Heart left ventricle (tissue), 16 donors: ENCODE results near the gene RBM10. TPM values are rescaled to one million over a fixed set of nuclear protein-coding genes. Genes with fewer than 3 reads are reported as not detected.

Experiments
- ATAC-seq, 4 donors: fragments of 200-7000 bp; cut with Tn5 transposase; one replicate each; pipeline ENCODE4 v1.9.1; 2020 to 2022; ENCODE audit warnings: moderate library complexity in 4 of 4, mild to moderate bottlenecking in 3 of 4, moderate number of reproducible peaks in 1 of 4
- DNase-seq, 5 donors: peaks; one replicate each; pipeline ENCODE4 v3.0.0-alpha.2; 2020
- H3K27ac ChIP-seq, 12 donors: fragments of 200-600 bp; sonication (generic) in 4 of 12; one replicate each; pipeline versions ENCODE4 v1.5.0 to v1.8.0; 2016 to 2022; ENCODE audit warnings: mild to moderate bottlenecking in 2 of 12
- H3K27me3 ChIP-seq, 9 donors: fragments of 200-600 bp; sonication (generic) in 2 of 9; one replicate each; pipeline versions ENCODE4 v1.5.1 to v1.8.0; 2016 to 2022; ENCODE audit warnings: mild to moderate bottlenecking in 3 of 9
- H3K36me3 ChIP-seq, 9 donors: fragments of 200-600 bp; sonication (generic) in 2 of 9; one replicate each; pipeline versions ENCODE4 v1.5.0 to v1.8.0; 2018 to 2022; ENCODE audit warnings: mild to moderate bottlenecking in 2 of 9
- H3K4me1 ChIP-seq, 12 donors: fragments of 200-600 bp; sonication (generic) in 4 of 12; one replicate each; pipeline versions ENCODE4 v1.5.0 to v1.8.0; 2016 to 2022; ENCODE audit warnings: mild to moderate bottlenecking in 3 of 12
- H3K4me3 ChIP-seq, 12 donors: fragments of 200-600 bp; sonication (generic) in 4 of 12; one replicate each; pipeline versions ENCODE4 v1.5.0 to v1.8.0; 2017 to 2022; ENCODE audit warnings: mild to moderate bottlenecking in 9 of 12, moderate library complexity in 4 of 12
- H3K9me3 ChIP-seq, 12 donors: fragments of 200-600 bp; sonication (generic) in 4 of 12; one replicate each; pipeline versions ENCODE4 v1.5.0 to v1.8.0; 2016 to 2022; ENCODE audit warnings: mild to moderate bottlenecking in 1 of 12
- CTCF ChIP-seq, 12 donors: fragments of 200-600 bp; sonication (generic) in 4 of 12; IDR thresholded peaks; one replicate each; pipeline versions ENCODE4 v1.5.0 to v1.8.0; 2018 to 2022; ENCODE audit warnings: antibody characterized with exemption in 12 of 12, mild to moderate bottlenecking in 5 of 12
- POLR2A ChIP-seq, 2 donors: fragments of 450-650 bp; IDR thresholded peaks; one replicate each; pipeline ENCODE4 v1.6.1; 2017; ENCODE audit warnings: antibody characterized with exemption in 2 of 2, mild to moderate bottlenecking in 2 of 2, moderate library complexity in 2 of 2
- WGBS, 4 donors: extraction: QIAGEN DNeasy Blood & Tissue Kit in 2 of 4; methylation state at CpG; one replicate each; pipeline versions ENCODE4 v1.1.5 to v1.1.7; 2013 to 2018; 5-methylcytosine and 5-hydroxymethylcytosine counted together
- intact Hi-C, 10 donors: fragments of 100-400 bp; cut with DNase I; formaldehyde crosslinking; loops; one replicate each; pipeline versions ENCODE4 v1.11.1 to v1.14.2; 2022
- polyA plus RNA-seq, 2 donors: library from polyadenylated mRNA; stranded (reverse); fragments of 200-250 nt; gene quantifications; one replicate each; pipeline ENCODE4 v1.2.3, GENCODE V29; 2013
- total RNA-seq, 9 donors: library from RNA; depleted of rRNA in 2 of 9; stranded (reverse); fragments of >200 nt in 2 of 9; fragmentation: NEBNext Ultra II Directional in 3 of 9; extraction: Animal tissue kit (Norgen Biotek cat#: 25700) in 3 of 9; gene quantifications; one replicate each; pipeline versions ENCODE4 v1.1.0 to v1.2.4, GENCODE V29; 2016 to 2023
- donor health status: ischemic (EF 13 %, LVEDD 7.1; RV severe dilation, severe dysfunction).
- donor health status: healthy with polysubstance abuse.
- donor health status: DM: no; HTN: yes; CAD: no.
- donor health status: DM: no; HTN: no; CAD: no.
- donor health status: ischemic (EF 25% LVEDD 6.9; RV normal size, moderate dysfunction).
- donor health status: ischemic (EF 25% LVEDD 5.7; RV mildly dilated, moderate dysfunction).
- donor health status: healthy.
- donor health status: DM: yes; HTN: yes; CAD: no.
- donor health status: ischemic (EF 35%, LVEDD 5.7; RV mildly dilated, moderate dysfunction).
- donor health status: nonischemic (EF 11% LVEDD 7.7; RV severe dilation, severe dysfunction).
- donor health status: DM: yes; HTN: yes; CAD: no.
- donor health status: PGD.
- donor health status: ischemic (EF 29% LVEDD 5.4; RV normal size, mild dysfunction).
- donor health status: nonischemic (EF 23%, LVEDD 6.1; RV moderate dilation, normal function).

Gene RBM10
- total and polyA plus RNA-seq, 11 donors, result 17.5 to 44.6 (median 28.3) TPM

DNA sequence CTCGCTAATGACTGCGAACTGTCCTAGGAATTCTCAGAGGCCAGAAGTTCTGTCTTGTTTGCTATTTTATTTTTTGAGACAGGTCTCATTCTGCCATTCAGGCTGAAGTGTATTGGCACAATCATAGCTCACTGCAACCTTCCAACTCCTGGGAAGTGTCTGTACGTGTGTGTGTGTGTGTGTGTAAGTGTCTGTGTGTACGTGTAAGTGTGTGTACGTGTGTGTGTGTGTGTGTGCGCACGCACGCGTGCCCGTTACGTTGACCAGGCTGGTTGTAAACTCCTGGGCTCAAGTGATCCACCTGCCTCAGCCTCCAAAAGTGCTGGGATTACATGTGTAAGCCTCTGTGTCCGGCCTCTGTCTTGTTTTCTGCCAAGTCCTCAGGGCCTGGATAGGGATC, 63.1 kb downstream of the RBM10 start:
- Histone ChIP-seq H3K36me3 (peaks cover 0 to 100% (median 95%) of the 10 kb centered on the region in 9 donors), H3K27ac (no peak overlapping the region), H3K4me3 (no peak overlapping the region), H3K4me1 (peaks cover 0 to 4% (median 0%) of the 10 kb centered on the region in 12 donors), H3K9me3 (no peaks in the 10 kb centered on the region), H3K27me3 (no peaks in the 10 kb centered on the region)
- TF ChIP-seq POLR2A (IDR thresholded peaks at IDR 0.05) (no peak), CTCF (IDR thresholded peaks at IDR 0.05) (no peak)
- intact Hi-C loops, result no loop called here
- ATAC-seq (no peak), DNase-seq (no peak)
- 81 to 87% (median 85%) methylated on average over 11 to 12 of the region's 12 CpGs for WGBS, 4 donors

DNA sequence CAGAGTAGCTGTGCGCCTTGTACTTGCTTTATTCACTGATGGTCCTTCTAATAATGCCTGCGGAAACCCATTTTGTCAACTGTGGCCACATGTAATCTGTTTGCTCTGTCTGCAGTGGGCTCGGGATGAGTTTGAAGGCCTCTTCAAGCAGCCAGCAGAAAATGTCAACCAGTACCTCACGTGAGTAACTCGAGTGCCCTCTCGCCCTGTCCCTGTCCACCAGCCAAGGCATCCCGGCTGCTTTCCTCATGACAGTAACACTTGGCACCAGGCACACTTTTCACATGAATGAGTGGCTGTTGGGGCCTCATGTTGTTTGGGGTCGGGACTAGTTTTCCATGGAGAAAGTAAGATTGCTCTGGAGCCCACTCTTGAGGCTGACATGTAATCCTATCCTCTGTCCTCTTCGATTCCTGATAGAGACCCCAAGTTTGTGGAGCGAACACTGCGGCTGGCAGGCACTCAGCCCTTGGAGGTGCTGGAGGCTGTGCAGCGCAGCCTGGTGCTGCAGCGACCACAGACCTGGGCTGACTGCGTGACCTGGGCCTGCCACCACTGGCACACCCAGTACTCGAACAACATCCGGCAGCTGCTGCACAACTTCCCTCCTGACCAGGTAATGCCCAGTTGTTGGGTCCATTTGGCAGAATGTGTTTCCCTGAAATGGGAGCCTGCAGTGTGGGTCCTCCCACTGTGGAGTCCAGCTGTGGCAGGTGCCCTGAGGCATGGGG, 64.7 kb downstream of the RBM10 start:
- peaks cover 0 to 4% (median 0%) of the 10 kb centered on the region in 12 donors for H3K4me1 ChIP-seq

GRCh38 chrX:47210661-47211425, 65.8 kb downstream of the RBM10 start:
- no peak for ATAC-seq
- H3K27me3 ChIP-seq, result no peaks in the 10 kb centered on the region
- no peak overlapping the region for H3K4me3 ChIP-seq
- DNase-seq, result no peak
- intact Hi-C loops, result no loop called here
- H3K9me3 ChIP-seq, result no peaks in the 10 kb centered on the region
- H3K36me3 ChIP-seq, result peaks cover 0 to 100% (median 97%) of the 10 kb centered on the region in 9 donors
- 90 to 95% (median 92%) methylated on average over 13 to 15 of the region's 15 CpGs for WGBS, 4 donors
- H3K27ac ChIP-seq, result no peak overlapping the region
- H3K4me1 ChIP-seq, result peaks cover 0 to 4% (median 0%) of the 10 kb centered on the region in 12 donors
- TF ChIP-seq POLR2A (IDR thresholded peaks at IDR 0.05) (no peak), CTCF (IDR thresholded peaks at IDR 0.05) (no peak)

More for the DNA sequence above, 64.7 kb downstream of the RBM10 start:
- no peak for TF ChIP-seq CTCF (IDR thresholded peaks at IDR 0.05)
- TF ChIP-seq POLR2A (IDR thresholded peaks at IDR 0.05), result no peak
- H3K4me3 ChIP-seq, result no peak overlapping the region
- ATAC-seq (peak; percentile 68 to 86 (median 76)), DNase-seq (peak in 4 of 5 donors; percentile 32 to 58 (median 52))
- WGBS, 4 donors, result 70 to 89% (median 77%) methylated on average over 14 to 16 of the region's 16 CpGs
- H3K9me3 ChIP-seq, result no peaks in the 10 kb centered on the region
- H3K36me3 ChIP-seq, result peaks cover 0 to 100% (median 97%) of the 10 kb centered on the region in 9 donors
- peak overlapping the region in 7 of 12 donors; percentile 9 to 68 (median 34) for H3K27ac ChIP-seq
- H3K27me3 ChIP-seq, result no peaks in the 10 kb centered on the region
- intact Hi-C loops, result no loop called here
